ENCODE data around the gene INPP5D. TPM values are rescaled to one million over a fixed set of nuclear protein-coding genes. Genes with fewer than 3 reads are reported as not detected.

The INPP5D gene
- polyA plus RNA-seq, 1 of the 3 experiments (the other 2 are of a cell fraction) = 1.3 TPM

DNA sequence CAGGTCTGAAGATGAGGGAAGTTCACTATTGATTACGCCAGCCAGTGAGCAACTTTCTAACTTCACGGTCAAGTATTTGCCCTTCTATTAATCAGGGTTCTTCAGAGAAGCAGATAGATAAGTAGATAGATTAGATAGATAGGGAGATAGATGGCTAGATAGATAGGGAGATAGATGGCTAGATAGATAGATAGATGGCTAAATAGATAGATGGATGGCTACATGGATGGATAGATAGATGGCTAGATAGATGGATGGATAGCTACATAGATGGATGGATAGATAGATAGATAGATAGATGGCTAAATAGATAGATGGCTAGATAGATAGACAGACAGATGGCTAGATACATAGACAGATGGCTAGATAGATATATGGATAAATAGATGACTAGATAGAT, 4.8 kb upstream of the INPP5D start (continued):
- TF ChIP-seq, protein P1, sequence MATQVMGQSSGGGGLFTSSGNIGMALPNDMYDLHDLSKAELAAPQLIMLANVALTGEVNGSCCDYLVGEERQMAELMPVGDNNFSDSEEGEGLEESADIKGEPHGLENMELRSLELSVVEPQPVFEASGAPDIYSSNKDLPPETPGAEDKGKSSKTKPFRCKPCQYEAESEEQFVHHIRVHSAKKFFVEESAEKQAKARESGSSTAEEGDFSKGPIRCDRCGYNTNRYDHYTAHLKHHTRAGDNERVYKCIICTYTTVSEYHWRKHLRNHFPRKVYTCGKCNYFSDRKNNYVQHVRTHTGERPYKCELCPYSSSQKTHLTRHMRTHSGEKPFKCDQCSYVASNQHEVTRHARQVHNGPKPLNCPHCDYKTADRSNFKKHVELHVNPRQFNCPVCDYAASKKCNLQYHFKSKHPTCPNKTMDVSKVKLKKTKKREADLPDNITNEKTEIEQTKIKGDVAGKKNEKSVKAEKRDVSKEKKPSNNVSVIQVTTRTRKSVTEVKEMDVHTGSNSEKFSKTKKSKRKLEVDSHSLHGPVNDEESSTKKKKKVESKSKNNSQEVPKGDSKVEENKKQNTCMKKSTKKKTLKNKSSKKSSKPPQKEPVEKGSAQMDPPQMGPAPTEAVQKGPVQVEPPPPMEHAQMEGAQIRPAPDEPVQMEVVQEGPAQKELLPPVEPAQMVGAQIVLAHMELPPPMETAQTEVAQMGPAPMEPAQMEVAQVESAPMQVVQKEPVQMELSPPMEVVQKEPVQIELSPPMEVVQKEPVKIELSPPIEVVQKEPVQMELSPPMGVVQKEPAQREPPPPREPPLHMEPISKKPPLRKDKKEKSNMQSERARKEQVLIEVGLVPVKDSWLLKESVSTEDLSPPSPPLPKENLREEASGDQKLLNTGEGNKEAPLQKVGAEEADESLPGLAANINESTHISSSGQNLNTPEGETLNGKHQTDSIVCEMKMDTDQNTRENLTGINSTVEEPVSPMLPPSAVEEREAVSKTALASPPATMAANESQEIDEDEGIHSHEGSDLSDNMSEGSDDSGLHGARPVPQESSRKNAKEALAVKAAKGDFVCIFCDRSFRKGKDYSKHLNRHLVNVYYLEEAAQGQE (IDR thresholded peaks at IDR 0.05; ENCODE audit: low read depth, low read length) = no peak

DNA sequence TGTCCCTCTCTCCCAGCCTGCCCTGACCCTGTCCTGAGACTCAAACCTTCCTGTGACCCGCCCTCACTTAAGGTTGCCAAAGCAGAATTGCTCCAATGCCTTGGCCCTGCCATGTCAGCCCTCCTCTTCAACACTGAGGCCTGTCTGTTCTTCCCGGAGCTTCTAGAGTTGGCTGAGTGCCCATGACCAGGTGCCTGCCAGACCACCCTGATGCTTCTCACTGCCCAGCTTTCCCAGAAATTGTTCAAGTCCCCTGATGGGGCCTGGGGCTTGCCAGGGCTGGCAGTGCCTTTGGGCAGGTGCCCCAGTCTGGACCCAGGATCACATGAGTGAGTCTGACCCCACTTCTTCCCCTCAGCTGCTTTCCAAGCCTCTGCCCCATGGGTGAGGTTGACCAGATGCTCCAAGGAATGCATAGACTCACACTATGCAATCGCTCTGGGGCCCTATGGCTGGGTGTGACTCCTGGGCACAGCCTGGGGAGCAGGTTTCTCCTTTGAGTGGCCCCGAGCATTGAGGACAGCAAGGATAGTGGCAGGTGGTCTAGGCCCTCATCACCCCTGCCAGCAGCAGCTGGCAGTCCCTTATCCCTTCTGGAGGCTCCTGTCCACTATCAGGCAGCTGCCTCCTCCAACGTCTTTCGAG, 3.1 kb upstream of the INPP5D start:
- Histone ChIP-seq H3K36me3 (replicated peaks in 1 of 2; ENCODE audit: control insufficient read depth in 1 of 2, insufficient read depth in 2 of 2, low read length in 1 of 2) (no peaks in the 10 kb centered on the region), H3K4me3 (ENCODE audit: low read depth in 2 of 2, low read length in 1 of 2) (no peak overlapping the region), H3K9me3 (no peaks in the 10 kb centered on the region), H3F3A (replicated peaks; ENCODE audit: insufficient read depth) (no peaks in the 10 kb centered on the region), H4K20me1 (ENCODE audit: insufficient read depth) (no peaks in the 10 kb centered on the region), H3K27me3 (ENCODE audit: insufficient read depth) (no peaks in the 10 kb centered on the region), H3K27ac (ENCODE audit: low read depth in 2 of 2, low read length in 1 of 2) (no peak overlapping the region; a peak in 1 of 4 replicates), H3K4me1 (ENCODE audit: control insufficient read depth in 1 of 2, insufficient read depth in 2 of 2, low read depth in 1 of 2, low read length in 1 of 2) (peaks cover 0 to 30% of the 10 kb centered on the region in 2 experiments; a peak in 1 of 4 replicates), H3K9ac (no peak overlapping the region), H3K9me2 (no peaks in the 10 kb centered on the region), H3K79me2 (ENCODE audit: insufficient read depth) (no peaks in the 10 kb centered on the region), H3K4me2 (no peak overlapping the region), H2AFZ (ENCODE audit: low read depth) (no peak overlapping the region)
- TF ChIP-seq RCOR1 (IDR thresholded peaks at IDR 0.05; ENCODE audit: low read length) (no peak), EZH2phosphoT487 (IDR thresholded peaks at IDR 0.05; ENCODE audit: borderline replicate concordance, low read depth) (no peak), GABPA (IDR thresholded peaks at IDR 0.05; ENCODE audit: low read depth) (no peak), GATA2 (CRISPR knock-in tag; IDR thresholded peaks at IDR 0.05) (no peak), RXRA (IDR thresholded peaks at IDR 0.05; ENCODE audit: borderline replicate concordance, low read depth) (no peak), SMC3 (IDR thresholded peaks at IDR 0.05; ENCODE audit: low read depth, low read length) (no peak), NRF1 (IDR thresholded peaks at IDR 0.05; ENCODE audit: low read depth, low read length) (no peak), TEAD4 (IDR thresholded peaks at IDR 0.05; ENCODE audit: borderline replicate concordance, insufficient read depth) (no peak), MXI1 (IDR thresholded peaks at IDR 0.05; ENCODE audit: low read depth, low read length) (no peak), CHD2 (IDR thresholded peaks at IDR 0.05; ENCODE audit: low read length, partially characterized antibody) (no peak), FOXJ3 (CRISPR knock-in tag; IDR thresholded peaks at IDR 0.05) (no peak)
- TF ChIP-seq, protein P2, sequence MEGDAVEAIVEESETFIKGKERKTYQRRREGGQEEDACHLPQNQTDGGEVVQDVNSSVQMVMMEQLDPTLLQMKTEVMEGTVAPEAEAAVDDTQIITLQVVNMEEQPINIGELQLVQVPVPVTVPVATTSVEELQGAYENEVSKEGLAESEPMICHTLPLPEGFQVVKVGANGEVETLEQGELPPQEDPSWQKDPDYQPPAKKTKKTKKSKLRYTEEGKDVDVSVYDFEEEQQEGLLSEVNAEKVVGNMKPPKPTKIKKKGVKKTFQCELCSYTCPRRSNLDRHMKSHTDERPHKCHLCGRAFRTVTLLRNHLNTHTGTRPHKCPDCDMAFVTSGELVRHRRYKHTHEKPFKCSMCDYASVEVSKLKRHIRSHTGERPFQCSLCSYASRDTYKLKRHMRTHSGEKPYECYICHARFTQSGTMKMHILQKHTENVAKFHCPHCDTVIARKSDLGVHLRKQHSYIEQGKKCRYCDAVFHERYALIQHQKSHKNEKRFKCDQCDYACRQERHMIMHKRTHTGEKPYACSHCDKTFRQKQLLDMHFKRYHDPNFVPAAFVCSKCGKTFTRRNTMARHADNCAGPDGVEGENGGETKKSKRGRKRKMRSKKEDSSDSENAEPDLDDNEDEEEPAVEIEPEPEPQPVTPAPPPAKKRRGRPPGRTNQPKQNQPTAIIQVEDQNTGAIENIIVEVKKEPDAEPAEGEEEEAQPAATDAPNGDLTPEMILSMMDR (IDR thresholded peaks at IDR 0.05) = no peak
- TF ChIP-seq, protein P3, sequence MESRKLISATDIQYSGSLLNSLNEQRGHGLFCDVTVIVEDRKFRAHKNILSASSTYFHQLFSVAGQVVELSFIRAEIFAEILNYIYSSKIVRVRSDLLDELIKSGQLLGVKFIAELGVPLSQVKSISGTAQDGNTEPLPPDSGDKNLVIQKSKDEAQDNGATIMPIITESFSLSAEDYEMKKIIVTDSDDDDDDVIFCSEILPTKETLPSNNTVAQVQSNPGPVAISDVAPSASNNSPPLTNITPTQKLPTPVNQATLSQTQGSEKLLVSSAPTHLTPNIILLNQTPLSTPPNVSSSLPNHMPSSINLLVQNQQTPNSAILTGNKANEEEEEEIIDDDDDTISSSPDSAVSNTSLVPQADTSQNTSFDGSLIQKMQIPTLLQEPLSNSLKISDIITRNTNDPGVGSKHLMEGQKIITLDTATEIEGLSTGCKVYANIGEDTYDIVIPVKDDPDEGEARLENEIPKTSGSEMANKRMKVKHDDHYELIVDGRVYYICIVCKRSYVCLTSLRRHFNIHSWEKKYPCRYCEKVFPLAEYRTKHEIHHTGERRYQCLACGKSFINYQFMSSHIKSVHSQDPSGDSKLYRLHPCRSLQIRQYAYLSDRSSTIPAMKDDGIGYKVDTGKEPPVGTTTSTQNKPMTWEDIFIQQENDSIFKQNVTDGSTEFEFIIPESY (IDR thresholded peaks at IDR 0.05; ENCODE audit: borderline replicate concordance, low read depth) = no peak
- TF ChIP-seq, protein P4, sequence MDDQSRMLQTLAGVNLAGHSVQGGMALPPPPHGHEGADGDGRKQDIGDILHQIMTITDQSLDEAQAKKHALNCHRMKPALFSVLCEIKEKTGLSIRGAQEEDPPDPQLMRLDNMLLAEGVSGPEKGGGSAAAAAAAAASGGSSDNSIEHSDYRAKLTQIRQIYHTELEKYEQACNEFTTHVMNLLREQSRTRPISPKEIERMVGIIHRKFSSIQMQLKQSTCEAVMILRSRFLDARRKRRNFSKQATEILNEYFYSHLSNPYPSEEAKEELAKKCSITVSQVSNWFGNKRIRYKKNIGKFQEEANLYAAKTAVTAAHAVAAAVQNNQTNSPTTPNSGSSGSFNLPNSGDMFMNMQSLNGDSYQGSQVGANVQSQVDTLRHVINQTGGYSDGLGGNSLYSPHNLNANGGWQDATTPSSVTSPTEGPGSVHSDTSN (IDR thresholded peaks at IDR 0.05) = no peak
- no peak for DNase-seq
- ChIA-PET POLR2A (no interaction called here), CTCF (interaction anchor here (1.3 kb wide), 1 partner anchor 22 kb away, joined by 4 read pairs; no protein-coding TSS in a partner anchor)
- 67% methylated on average over 6 of the region's 6 CpGs for WGBS (ENCODE audit: low lambda C conversion rate)
